Chondrocyte (in vitro differentiated cells): ENCODE results near the gene CHRNA7. TPM values are rescaled to one million over a fixed set of nuclear protein-coding genes. Genes with fewer than 3 reads are reported as not detected.

Experiments
- DNase-seq: peaks from one replicate; pipeline ENCODE4 v3.0.0; 2021; ENCODE audit warnings: mixed read lengths, low spot score
- H3K27ac Mint-ChIP-seq: one replicate; pipeline ENCODE4 v1.8.0; 2021; ENCODE audit warnings: mild to moderate bottlenecking, moderate library complexity, mixed read lengths; ENCODE audit not compliant: unreplicated experiment
- H3K27me3 Mint-ChIP-seq: 2 replicates; pipeline ENCODE4 v1.8.0; 2021; ENCODE audit warnings: low read depth, mixed read lengths
- H3K36me3 Mint-ChIP-seq: 2 replicates; pipeline ENCODE4 v1.8.0; 2021; ENCODE audit warnings: low read depth, mixed read lengths
- H3K4me1 Mint-ChIP-seq: 2 replicates; pipeline ENCODE4 v1.8.0; 2021; ENCODE audit warnings: low read depth, mild to moderate bottlenecking, mixed read lengths
- H3K4me3 Mint-ChIP-seq: one replicate; pipeline ENCODE4 v1.8.0; 2021; ENCODE audit warnings: mild to moderate bottlenecking, moderate library complexity, mixed read lengths; ENCODE audit not compliant: unreplicated experiment
- H3K9me3 Mint-ChIP-seq: 2 replicates; pipeline ENCODE4 v1.8.0; 2021; ENCODE audit warnings: low read depth, mixed read lengths
- total RNA-seq: library from RNA; stranded (reverse); gene quantifications from 3 replicates; pipeline ENCODE4 v1.2.1, GENCODE V29; 2021
- TF ChIP-seq, protein P1 (sequence below): fragments of 200-600 bp; sonication (generic); IDR thresholded peaks from 2 replicates; pipeline ENCODE4 v1.5.0; 2021; ENCODE audit warnings: antibody characterized with exemption, mild to moderate bottlenecking, moderate library complexity

Gene CHRNA7
- total RNA-seq, 1 donor from 2014 or later = 1.5 TPM

DNA sequence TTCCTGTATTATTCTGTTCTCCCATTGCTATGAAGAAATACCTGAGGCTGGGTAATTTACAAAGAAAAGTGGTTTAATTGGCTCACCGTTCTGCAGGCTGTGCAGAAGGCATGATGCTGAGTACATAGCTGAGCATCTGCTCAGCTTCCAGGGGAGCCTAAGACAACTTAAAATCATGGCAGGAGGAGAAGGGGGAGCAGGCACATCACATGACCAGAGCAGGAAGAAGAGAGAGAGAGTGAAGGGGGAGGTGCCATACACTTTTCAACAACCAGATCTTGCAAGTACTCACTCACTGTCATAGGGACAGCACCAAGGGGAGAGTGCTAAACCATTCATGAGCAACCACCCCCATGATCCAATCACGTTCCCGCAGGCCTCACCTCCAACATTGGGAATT lies 188.4 kb downstream of the CHRNA7 start:
- no peaks in the 10 kb centered on the region for H3K27me3 Mint-ChIP-seq
- no peak for DNase-seq
- H3K4me1 Mint-ChIP-seq = no peaks in the 10 kb centered on the region
- peaks cover 4% of the 10 kb centered on the region for H3K36me3 Mint-ChIP-seq
- no peak overlapping the region for H3K4me3 Mint-ChIP-seq
- no peak overlapping the region for H3K27ac Mint-ChIP-seq
- TF ChIP-seq, protein P1, sequence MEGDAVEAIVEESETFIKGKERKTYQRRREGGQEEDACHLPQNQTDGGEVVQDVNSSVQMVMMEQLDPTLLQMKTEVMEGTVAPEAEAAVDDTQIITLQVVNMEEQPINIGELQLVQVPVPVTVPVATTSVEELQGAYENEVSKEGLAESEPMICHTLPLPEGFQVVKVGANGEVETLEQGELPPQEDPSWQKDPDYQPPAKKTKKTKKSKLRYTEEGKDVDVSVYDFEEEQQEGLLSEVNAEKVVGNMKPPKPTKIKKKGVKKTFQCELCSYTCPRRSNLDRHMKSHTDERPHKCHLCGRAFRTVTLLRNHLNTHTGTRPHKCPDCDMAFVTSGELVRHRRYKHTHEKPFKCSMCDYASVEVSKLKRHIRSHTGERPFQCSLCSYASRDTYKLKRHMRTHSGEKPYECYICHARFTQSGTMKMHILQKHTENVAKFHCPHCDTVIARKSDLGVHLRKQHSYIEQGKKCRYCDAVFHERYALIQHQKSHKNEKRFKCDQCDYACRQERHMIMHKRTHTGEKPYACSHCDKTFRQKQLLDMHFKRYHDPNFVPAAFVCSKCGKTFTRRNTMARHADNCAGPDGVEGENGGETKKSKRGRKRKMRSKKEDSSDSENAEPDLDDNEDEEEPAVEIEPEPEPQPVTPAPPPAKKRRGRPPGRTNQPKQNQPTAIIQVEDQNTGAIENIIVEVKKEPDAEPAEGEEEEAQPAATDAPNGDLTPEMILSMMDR = no peak
- H3K9me3 Mint-ChIP-seq = peaks cover 24% of the 10 kb centered on the region

Other genes starting within 250 kb of the CHRNA7 start
- gene OTUD7A, start 159.8 kb upstream of the CHRNA7 start, total RNA-seq = 1.1 to 2.2 TPM (median 1.3 TPM) in 3 replicates